Lower leg skin (tissue), 3 donors: ENCODE data around the gene CDK13.

ENCODE experiments used
- POLR2A ChIP-seq, 2 donors: fragments of 450-650 bp; IDR thresholded peaks; one replicate each; pipeline ENCODE4 v1.6.1; 2016 to 2017; ENCODE audit warnings: antibody characterized with exemption in 2 of 2, mild to moderate bottlenecking in 1 of 2, moderate library complexity in 1 of 2
- TF ChIP-seq, protein P1 (sequence below), 3 donors: fragments of 450-650 bp; IDR thresholded peaks; one replicate each; pipeline ENCODE4 v1.5.1; 2016; ENCODE audit warnings: antibody characterized with exemption in 3 of 3, mild to moderate bottlenecking in 3 of 3, moderate library complexity in 2 of 3

- TF ChIP-seq, protein P1, sequence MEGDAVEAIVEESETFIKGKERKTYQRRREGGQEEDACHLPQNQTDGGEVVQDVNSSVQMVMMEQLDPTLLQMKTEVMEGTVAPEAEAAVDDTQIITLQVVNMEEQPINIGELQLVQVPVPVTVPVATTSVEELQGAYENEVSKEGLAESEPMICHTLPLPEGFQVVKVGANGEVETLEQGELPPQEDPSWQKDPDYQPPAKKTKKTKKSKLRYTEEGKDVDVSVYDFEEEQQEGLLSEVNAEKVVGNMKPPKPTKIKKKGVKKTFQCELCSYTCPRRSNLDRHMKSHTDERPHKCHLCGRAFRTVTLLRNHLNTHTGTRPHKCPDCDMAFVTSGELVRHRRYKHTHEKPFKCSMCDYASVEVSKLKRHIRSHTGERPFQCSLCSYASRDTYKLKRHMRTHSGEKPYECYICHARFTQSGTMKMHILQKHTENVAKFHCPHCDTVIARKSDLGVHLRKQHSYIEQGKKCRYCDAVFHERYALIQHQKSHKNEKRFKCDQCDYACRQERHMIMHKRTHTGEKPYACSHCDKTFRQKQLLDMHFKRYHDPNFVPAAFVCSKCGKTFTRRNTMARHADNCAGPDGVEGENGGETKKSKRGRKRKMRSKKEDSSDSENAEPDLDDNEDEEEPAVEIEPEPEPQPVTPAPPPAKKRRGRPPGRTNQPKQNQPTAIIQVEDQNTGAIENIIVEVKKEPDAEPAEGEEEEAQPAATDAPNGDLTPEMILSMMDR (IDR thresholded peaks at IDR 0.05) = no peak
- no peak for TF ChIP-seq POLR2A (IDR thresholded peaks at IDR 0.05)
These were observed 51.6 kb downstream of the CDK13 start for GRCh38 chr7:40001649-40002048.
